ENCODE results near the gene FBXL4.

FBXL4 gene

DNA sequence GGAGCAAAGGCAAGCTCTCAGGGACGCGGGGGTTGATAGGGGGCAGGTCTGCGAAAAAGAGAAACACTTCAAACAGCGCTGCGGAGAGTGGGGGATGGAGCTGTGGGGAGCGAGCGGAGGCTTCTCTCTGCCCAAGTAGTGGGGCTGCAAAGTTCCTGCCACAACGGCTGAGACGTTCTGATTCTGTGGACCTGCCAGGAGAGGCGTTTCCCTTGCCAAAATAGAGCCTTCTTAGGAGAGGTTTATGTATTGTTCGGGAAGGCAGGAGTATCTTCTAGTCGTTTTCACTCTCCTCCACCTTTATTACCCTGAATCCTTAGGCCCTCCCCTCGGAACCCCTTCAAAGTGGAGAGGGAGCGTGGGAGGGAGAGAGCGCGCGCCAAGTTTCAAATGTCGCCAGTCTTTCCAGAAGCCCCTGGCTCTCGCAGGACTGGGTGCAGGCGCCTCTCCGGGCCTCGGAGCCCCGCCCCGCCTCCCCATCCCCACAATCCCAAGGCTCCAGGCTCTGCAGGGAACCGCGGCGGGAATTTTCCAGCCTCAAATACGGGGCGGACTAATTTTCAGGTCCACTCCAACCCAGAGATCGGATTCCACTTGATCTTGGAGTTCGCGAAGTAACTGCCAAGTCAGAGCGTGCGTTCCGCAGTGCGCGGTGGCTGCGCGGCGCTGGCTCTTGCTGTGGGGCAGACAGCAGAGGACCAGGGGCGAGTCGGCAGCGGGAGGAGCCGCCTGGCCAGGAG is 123.4 kb downstream of the FBXL4 start:
- no peak for DNase-seq

GRCh38 chr6:98823428-98824161 is 124.2 kb downstream of the FBXL4 start:
- no peak for DNase-seq

DNA sequence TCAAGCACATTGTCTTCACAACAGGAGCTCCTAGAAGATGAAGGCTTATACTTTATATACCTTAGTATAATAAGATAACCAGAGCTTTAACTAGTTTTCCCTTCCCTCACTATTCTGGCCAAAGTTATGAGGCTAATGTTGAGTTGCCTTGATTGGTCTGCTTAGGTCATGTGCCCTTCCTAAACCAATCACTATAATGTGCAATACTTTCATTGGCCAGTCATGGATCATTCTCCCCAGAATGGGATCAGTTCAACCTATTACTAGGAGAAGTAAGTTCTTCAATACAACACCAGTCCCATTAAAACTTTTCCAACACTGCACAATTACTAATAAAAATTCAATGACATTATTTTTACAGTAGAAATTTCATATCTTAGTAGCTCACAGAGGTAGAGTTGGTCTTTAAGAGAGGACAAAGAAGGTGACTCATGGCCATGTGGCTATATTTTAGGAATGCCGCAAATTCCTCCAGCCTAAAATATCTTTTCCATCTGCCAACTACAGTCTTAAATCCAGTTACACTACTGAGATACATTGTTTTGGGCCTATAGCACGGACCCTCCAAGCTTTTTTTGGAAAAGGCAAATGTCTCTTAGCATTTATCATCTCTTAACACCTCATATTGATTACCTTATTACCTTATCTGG is 125.9 kb downstream of the FBXL4 start:
- DNase-seq: no peak
